NCI-H1105 treated with DMSO at 0.1 percent for 48 hours (cell line): ENCODE data around the gene CCR4.
"Not testable (repeated sequence)": the region's sequence is repeated elsewhere in the genome, so short reads cannot be mapped to it uniquely, and the experiment has no call there.

Experiments
- DNase-seq: peaks from one replicate; lab custom pipeline; 2025; lab: John Stamatoyannopoulos, UW

The CCR4 gene

GRCh38 chr3:32952369-32953077 is 1.1 kb downstream of the CCR4 start:
- no peak for DNase-seq

DNA sequence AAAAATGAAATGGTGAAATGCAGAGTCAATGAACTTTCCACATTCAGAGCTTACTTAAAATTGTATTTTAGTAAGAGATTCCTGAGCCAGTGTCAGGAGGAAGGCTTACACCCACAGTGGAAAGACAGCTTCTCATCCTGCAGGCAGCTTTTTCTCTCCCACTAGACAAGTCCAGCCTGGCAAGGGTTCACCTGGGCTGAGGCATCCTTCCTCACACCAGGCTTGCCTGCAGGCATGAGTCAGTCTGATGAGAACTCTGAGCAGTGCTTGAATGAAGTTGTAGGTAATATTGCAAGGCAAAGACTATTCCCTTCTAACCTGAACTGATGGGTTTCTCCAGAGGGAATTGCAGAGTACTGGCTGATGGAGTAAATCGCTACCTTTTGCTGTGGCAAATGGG is 3.1 kb downstream of the CCR4 start:
- DNase-seq, result no peak

- no peak for DNase-seq
These were observed 5.5 kb downstream of the CCR4 start for GRCh38 chr3:32956750-32957570.

- no peak for DNase-seq
These were observed 7.1 kb downstream of the CCR4 start for GRCh38 chr3:32958509-32958908.

GRCh38 chr3:32959371-32959770 is 7.9 kb downstream of the CCR4 start:
- no peak for DNase-seq

- DNase-seq, result no peak
These were observed 9.1 kb downstream of the CCR4 start for GRCh38 chr3:32960404-32961170.

GRCh38 chr3:32961189-32961715 is 9.8 kb downstream of the CCR4 start:
- no peak for DNase-seq

DNA sequence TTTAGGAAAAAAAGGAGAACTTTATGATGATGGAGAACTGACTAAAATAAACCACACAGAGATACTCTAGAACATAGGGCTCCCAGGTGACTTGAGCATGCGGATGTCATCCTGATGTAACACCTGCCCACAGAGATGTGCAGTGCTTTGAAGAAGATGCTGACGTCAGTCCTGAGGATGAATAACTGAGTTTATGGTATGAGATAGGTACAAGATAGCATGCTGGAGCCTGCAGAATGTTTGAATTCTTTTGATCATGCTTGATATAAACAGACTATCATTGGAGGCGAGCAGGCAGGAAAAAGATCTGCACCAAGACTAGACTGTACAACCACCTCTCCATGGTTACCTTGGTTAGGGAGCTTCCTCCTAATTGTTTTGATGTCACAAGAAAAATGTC is 12.4 kb downstream of the CCR4 start:
- no peak for DNase-seq

DNA sequence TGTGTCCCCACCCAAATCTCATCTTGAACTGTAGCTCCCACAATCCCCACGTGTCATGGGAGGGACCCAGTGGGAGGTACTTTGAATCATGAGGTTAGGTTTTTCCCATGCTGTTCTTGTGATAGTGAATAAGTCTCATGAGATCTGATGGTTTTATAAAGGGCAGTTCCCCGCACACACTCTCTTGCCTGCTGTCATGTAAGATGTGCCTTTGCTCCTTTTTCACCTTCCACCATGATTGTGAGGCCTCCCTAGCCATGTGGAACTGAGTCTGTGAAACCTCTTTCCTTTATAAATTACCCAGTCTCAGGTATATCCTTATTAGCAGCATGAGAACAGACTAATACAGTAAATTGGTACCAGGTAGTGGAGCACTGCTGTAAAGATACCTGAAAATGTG is 13.3 kb downstream of the CCR4 start:
- DNase-seq, result not testable (repeated sequence)

GRCh38 chr3:32965617-32966213 is 14.3 kb downstream of the CCR4 start:
- DNase-seq, result not testable (repeated sequence)

DNA sequence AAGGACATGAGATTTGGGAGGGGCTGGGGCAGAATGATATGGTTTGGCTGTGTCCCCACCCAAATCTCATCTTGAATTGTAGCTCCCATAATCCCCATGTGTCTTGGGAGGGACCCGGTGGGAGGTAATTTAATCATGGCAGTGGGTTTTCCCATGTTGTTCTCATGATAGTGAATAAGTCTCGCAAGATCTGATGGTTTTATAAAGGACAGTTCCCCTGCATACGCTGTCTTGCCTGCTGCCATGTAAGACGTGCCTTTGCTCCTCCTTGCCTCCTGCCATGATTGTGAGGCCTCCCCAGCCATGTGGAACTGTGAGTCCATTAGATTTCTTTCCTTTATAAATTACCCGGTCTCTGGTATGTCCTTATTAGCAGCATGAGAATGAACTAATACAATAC is 15.2 kb downstream of the CCR4 start:
- DNase-seq, result not testable (repeated sequence)

DNA sequence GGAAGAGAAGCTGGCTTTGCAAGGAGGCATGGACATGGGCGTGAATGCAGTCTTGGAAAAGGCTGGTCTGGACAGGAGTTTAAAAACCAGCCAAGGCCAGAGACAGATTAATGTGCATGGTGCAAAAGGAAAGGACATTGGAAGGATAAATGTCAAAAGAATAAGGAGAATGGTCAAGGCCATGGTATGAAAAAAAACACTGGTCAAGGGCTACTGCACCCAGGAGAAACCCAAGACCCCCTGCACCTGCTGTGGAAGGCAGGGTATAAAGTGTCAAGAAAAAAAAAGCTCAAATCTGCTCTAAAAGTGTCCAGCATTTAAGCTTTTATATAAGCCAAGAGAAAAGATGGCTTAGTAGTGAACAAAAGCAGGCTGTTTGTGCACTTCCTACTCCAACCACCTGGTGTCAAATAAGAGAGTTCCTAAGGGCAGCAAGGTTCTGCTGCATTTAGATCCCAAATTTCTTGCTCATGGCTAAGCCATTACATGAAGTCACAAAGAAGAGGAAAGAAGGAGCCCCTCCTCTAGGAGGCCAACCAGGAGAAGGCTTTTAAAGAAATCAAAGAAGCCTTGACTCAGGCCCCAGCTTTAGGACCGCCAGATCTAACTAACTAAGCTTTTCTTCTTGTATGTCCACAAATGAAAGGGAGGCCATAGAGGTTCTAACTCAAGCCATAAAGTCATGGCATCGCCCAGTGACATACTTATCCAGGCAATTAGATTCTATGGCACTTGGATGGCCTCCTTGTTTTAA is 16.9 kb downstream of the CCR4 start:
- no peak for DNase-seq

- no peak for DNase-seq
These were observed 17.5 kb downstream of the CCR4 start for GRCh38 chr3:32968920-32969389.

DNA sequence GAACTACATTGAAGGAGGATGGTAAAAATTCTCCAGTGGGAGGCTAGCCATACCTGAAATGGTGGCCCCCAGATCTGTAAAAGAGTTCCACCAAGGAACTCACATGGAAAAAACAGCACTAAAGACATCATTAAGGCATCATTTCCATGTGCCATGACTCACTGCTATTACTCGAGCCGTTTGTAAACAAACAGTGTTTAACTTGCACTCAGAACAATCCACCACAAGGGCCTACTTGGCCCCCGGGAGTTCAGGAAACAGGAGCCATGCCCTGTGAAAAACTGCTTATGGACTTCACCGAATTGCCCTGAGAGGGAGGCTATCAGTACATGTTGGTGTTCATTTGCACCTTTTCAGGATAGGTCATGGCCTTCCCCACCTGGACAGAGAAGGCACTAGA is 18.2 kb downstream of the CCR4 start:
- no peak for DNase-seq

DNA sequence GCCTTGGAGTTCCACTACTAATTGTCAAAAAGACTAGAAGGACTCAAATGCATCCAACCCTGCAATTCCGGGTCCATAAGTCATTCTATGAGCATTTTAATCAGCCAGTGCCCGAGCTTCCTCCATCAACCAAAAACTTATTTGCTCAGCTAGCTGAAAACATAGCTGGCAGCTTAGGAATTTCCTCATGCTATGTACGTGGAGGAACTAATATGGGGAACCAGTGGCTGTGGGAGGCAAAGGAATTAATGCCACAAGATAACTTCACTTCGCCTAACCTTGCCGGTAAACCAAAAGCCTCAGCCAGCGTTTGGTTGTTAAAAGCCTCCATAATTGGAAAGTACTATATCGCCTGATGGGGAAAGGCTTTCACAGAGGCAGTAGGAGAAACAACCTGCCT is 19.8 kb downstream of the CCR4 start:
- DNase-seq, result not testable (repeated sequence)

GRCh38 chr3:32972482-32973146 is 21.2 kb downstream of the CCR4 start:
- DNase-seq, result no peak

- DNase-seq, result no peak
These were observed 22.5 kb downstream of the CCR4 start for GRCh38 chr3:32973982-32974381.

DNA sequence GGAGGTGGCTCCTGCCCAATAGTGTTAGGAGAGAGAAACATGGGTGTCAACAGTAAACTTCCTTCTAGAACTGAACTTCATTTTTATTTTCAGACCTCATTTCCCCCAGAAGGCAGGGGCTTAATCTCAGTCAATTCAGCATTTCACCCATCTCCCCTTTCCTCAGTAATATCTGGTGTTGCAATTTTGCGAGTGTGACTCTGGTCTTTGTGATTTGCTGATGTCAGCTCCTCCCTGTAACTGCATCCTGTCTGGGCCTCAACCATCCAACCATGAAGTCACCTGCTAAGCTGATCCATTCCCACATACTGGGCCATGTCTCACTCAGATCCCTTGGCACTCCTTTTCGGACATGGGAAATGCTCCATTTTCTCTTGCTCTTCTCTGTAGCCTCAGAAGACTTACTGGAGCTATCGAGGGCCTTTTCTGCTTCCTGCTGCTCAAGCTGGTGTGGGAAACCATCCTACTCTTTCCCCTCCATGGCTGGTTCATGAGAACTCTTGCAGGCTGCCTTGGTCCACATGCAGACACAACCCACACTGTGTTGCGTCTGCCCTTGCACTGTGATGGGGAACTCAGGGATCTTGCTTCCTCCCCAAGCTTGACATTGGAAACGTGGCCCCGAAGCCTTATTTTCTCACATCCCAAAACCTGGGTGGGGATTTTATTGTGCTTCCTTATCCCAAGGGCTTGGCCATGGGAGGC is 24.6 kb downstream of the CCR4 start:
- DNase-seq, result no peak

- no peak for DNase-seq
These were observed 26.4 kb downstream of the CCR4 start for GRCh38 chr3:32977861-32978260.

GRCh38 chr3:32978331-32978730 is 26.9 kb downstream of the CCR4 start:
- no peak for DNase-seq
